Measurements from ENCODE around the gene GABRD.

GRCh38 chr1:1996207-1996651, 22.9 kb upstream of the GABRD start:
- no peak for TF ChIP-seq CTCF (IDR thresholded peaks at IDR 0.05)
- TF ChIP-seq POLR2A (IDR thresholded peaks at IDR 0.05) = no peak

All from right lobe of liver (tissue), 4 donors.